Upper lobe of left lung (tissue), 6 donors: ENCODE measurements around the gene PTPRJ. TPM values are rescaled to one million over a fixed set of nuclear protein-coding genes. Genes with fewer than 3 reads are reported as not detected.

Experiments used
- ATAC-seq, 2 donors: fragments of 200-7000 bp; cut with Tn5 transposase; one replicate each; pipeline ENCODE4 v1.9.1; 2022; ENCODE audit warnings: mild to moderate bottlenecking in 2 of 2, moderate library complexity in 2 of 2; ENCODE audit not compliant: low FRiP score in 2 of 2
- DNase-seq, 2 donors: peaks; one replicate each; pipeline ENCODE4 v3.0.0-alpha.2; 2019 to 2020
- H3K27ac ChIP-seq, 4 donors: fragments of 200-600 bp; sonication (generic); one replicate each; pipeline ENCODE4 v1.5.1; 2016 to 2019
- H3K27me3 ChIP-seq, 4 donors: fragments of 200-600 bp; sonication (generic); one replicate each; pipeline ENCODE4 v1.5.1; 2017 to 2019
- H3K36me3 ChIP-seq, 4 donors: fragments of 200-600 bp; sonication (generic); one replicate each; pipeline ENCODE4 v1.5.1; 2016 to 2019
- H3K4me1 ChIP-seq, 4 donors: fragments of 200-600 bp; sonication (generic); one replicate each; pipeline ENCODE4 v1.5.1; 2018 to 2019
- H3K4me3 ChIP-seq, 4 donors: fragments of 200-600 bp; sonication (generic); one replicate each; pipeline ENCODE4 v1.5.1; 2017 to 2019; ENCODE audit warnings: mild to moderate bottlenecking in 2 of 4, moderate library complexity in 1 of 4
- H3K9me3 ChIP-seq, 4 donors: fragments of 200-600 bp; sonication (generic); one replicate each; pipeline ENCODE4 v1.5.1; 2018 to 2019
- EP300 ChIP-seq, 4 donors: sonication (generic); formaldehyde crosslinking; IDR thresholded peaks; one replicate each; pipeline ENCODE4 v1.5.1; 2017; ENCODE audit warnings: antibody characterized with exemption in 4 of 4, control low read depth in 2 of 4
- POLR2A ChIP-seq, 4 donors: fragments of 450-650 bp; IDR thresholded peaks; one replicate each; pipeline ENCODE4 v1.5.1; 2016 to 2017; ENCODE audit warnings: antibody characterized with exemption in 4 of 4, mild to moderate bottlenecking in 2 of 4
- POLR2AphosphoS5 ChIP-seq, 2 donors: sonication (generic); formaldehyde crosslinking; IDR thresholded peaks; one replicate each; pipeline ENCODE4 v1.5.1; 2017; ENCODE audit warnings: antibody characterized with exemption in 2 of 2
- WGBS, 2 donors: methylation state at CpG; one replicate each; pipeline ENCODE4 v1.1.5; 2017 to 2018; 5-methylcytosine and 5-hydroxymethylcytosine counted together
- total RNA-seq, 6 donors: library from RNA; depleted of rRNA in 4 of 6; stranded (reverse); fragments of >200 nt in 4 of 6; gene quantifications; one replicate each; pipeline versions ENCODE4 v1.1.0 to v1.2.1, GENCODE V29; 2016 to 2021
- TF ChIP-seq, protein P1 (sequence below), 6 experiments: fragments of 450-650 bp in 4 of 6; fragments of 200-600 bp in 2 of 6; sonication (generic) in 2 of 6; IDR thresholded peaks; one replicate each; pipeline ENCODE4 v1.5.1; 2016 to 2019; ENCODE audit warnings: antibody characterized with exemption in 6 of 6
- donor health status: DM: no; HTN: no; CAD: no; lungs with moderate emphysema.
- donor health status: DM: no; HTN: yes; CAD: no; lungs with severe emphysema.

PTPRJ gene
- total RNA-seq, 6 donors from 2014 or later: 17.9 to 50.4 (median 32.9) TPM

GRCh38 chr11:48172818-48173609 lies 192.7 kb downstream of the PTPRJ start:
- peak; percentile 75 to 90 for ATAC-seq

GRCh38 chr11:48177661-48178060 lies 197.3 kb downstream of the PTPRJ start:
- Histone ChIP-seq H3K27me3 (no peaks in the 10 kb centered on the region), H3K27ac (no peak overlapping the region), H3K4me1 (no peaks in the 10 kb centered on the region), H3K4me3 (no peak overlapping the region), H3K36me3 (no peaks in the 10 kb centered on the region), H3K9me3 (no peaks in the 10 kb centered on the region)
- DNase-seq (no peak), ATAC-seq (no peak)
- 83 to 92% methylated on average over 4 of the region's 4 CpGs for WGBS, 2 donors
- TF ChIP-seq POLR2A (IDR thresholded peaks at IDR 0.05): no peak
- no peak for TF ChIP-seq EP300 (IDR thresholded peaks at IDR 0.05)
- no peak for TF ChIP-seq POLR2AphosphoS5 (IDR thresholded peaks at IDR 0.05)
- TF ChIP-seq, protein P1, sequence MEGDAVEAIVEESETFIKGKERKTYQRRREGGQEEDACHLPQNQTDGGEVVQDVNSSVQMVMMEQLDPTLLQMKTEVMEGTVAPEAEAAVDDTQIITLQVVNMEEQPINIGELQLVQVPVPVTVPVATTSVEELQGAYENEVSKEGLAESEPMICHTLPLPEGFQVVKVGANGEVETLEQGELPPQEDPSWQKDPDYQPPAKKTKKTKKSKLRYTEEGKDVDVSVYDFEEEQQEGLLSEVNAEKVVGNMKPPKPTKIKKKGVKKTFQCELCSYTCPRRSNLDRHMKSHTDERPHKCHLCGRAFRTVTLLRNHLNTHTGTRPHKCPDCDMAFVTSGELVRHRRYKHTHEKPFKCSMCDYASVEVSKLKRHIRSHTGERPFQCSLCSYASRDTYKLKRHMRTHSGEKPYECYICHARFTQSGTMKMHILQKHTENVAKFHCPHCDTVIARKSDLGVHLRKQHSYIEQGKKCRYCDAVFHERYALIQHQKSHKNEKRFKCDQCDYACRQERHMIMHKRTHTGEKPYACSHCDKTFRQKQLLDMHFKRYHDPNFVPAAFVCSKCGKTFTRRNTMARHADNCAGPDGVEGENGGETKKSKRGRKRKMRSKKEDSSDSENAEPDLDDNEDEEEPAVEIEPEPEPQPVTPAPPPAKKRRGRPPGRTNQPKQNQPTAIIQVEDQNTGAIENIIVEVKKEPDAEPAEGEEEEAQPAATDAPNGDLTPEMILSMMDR (IDR thresholded peaks at IDR 0.05): no peak

More at GRCh38 chr11:48172818-48173609, 192.7 kb downstream of the PTPRJ start:
- Histone ChIP-seq H3K9me3 (no peaks in the 10 kb centered on the region), H3K36me3 (peaks cover 0 to 10% (median 0%) of the 10 kb centered on the region in 4 donors), H3K27ac (no peak overlapping the region), H3K27me3 (no peaks in the 10 kb centered on the region), H3K4me1 (peaks cover 9 to 24% (median 20%) of the 10 kb centered on the region in 4 donors), H3K4me3 (peak overlapping the region in 1 of 4 donors; percentile 6)
- WGBS, 2 donors: 42 to 46% methylated on average over 13 to 14 of the region's 14 CpGs
- DNase-seq: peak in 1 of 2 donors; percentile 62
- TF ChIP-seq, protein P1 (IDR thresholded peaks at IDR 0.05): peak; percentile 64 to 90 (median 75)
- TF ChIP-seq POLR2A (IDR thresholded peaks at IDR 0.05): no peak
- TF ChIP-seq POLR2AphosphoS5 (IDR thresholded peaks at IDR 0.05): no peak
- TF ChIP-seq EP300 (IDR thresholded peaks at IDR 0.05): no peak

DNA sequence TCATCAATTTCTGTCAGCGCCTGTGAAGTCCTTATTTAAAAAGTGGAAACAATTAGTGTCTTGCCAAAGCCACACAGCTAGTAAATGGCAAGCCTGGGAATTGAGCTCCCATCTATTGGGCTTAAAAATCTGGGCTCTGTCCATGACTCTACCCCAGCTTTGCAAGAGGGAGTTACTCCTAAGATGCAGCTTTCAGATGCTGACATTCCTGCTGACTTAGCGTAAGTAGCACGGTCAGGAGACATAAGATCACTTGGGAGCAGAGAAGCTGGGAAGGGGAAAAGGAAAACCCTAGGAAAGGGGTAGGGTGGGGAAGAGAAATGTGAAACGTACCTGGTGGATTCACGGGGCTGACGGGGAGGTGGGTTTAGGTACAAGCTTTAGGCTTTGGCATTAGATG lies 200.3 kb downstream of the PTPRJ start:
- no peaks in the 10 kb centered on the region for H3K36me3 ChIP-seq
- WGBS, 2 donors: 74 to 87% methylated on average over 6 of the region's 6 CpGs
- H3K27me3 ChIP-seq: no peaks in the 10 kb centered on the region
- no peaks in the 10 kb centered on the region for H3K9me3 ChIP-seq
- no peak overlapping the region for H3K27ac ChIP-seq
- DNase-seq (no peak), ATAC-seq (no peak)
- TF ChIP-seq POLR2AphosphoS5 (IDR thresholded peaks at IDR 0.05): no peak
- no peak for TF ChIP-seq EP300 (IDR thresholded peaks at IDR 0.05)
- TF ChIP-seq POLR2A (IDR thresholded peaks at IDR 0.05): no peak
- TF ChIP-seq, protein P1 (IDR thresholded peaks at IDR 0.05): no peak
- H3K4me3 ChIP-seq: no peak overlapping the region
- no peaks in the 10 kb centered on the region for H3K4me1 ChIP-seq

- WGBS, 2 donors: 76 to 86% methylated on average over 4 of the region's 4 CpGs
These were observed 202.6 kb downstream of the PTPRJ start for GRCh38 chr11:48182860-48183526.

More at GRCh38 chr11:48182860-48183526, 202.6 kb downstream of the PTPRJ start:
- no peaks in the 10 kb centered on the region for H3K27me3 ChIP-seq
- no peaks in the 10 kb centered on the region for H3K9me3 ChIP-seq
- no peak for ATAC-seq
- H3K4me1 ChIP-seq: no peaks in the 10 kb centered on the region
- H3K36me3 ChIP-seq: no peaks in the 10 kb centered on the region
- no peak for TF ChIP-seq POLR2A (IDR thresholded peaks at IDR 0.05)
- TF ChIP-seq, protein P1 (IDR thresholded peaks at IDR 0.05): no peak
- TF ChIP-seq POLR2AphosphoS5 (IDR thresholded peaks at IDR 0.05): no peak
- TF ChIP-seq EP300 (IDR thresholded peaks at IDR 0.05): no peak
- no peak overlapping the region for H3K27ac ChIP-seq
- no peak for DNase-seq
- no peak overlapping the region for H3K4me3 ChIP-seq
